Activated T-cell treated with anti-CD3 and anti-CD28 coated beads, Interleukin-2, amount 50 U/mL, for 4 hours (primary cell): ENCODE measurements around the gene FAM163B. TPM values are rescaled to one million over a fixed set of nuclear protein-coding genes. Genes with fewer than 3 reads are reported as not detected.

Experiments
- ATAC-seq, 2 donors: fragments of 200-7000 bp; cut with Tn5 transposase; one replicate each; pipeline ENCODE4 v1.10.0; 2021
- DNase-seq: peaks from one replicate; pipeline ENCODE4 v3.0.0-alpha.2; 2020
- H3K27me3 Mint-ChIP-seq: one replicate; pipeline ENCODE4 v1.8.0; 2021; ENCODE audit warnings: low read depth, mixed read lengths
- H3K36me3 Mint-ChIP-seq: one replicate; pipeline ENCODE4 v1.8.0; 2022; ENCODE audit warnings: mixed read lengths; ENCODE audit not compliant: insufficient read depth
- H3K4me1 Mint-ChIP-seq: one replicate; pipeline ENCODE4 v1.8.0; 2021; ENCODE audit warnings: low read depth, mixed read lengths
- H3K4me3 Mint-ChIP-seq: one replicate; pipeline ENCODE4 v1.8.0; 2021; ENCODE audit warnings: mild to moderate bottlenecking, moderate library complexity, mixed read lengths
- H3K9me3 Mint-ChIP-seq: one replicate; pipeline ENCODE4 v1.8.0; 2021; ENCODE audit warnings: mixed read lengths
- total RNA-seq, 3 donors: library from RNA; stranded (reverse); gene quantifications; one replicate each; pipeline ENCODE4 v1.2.1, GENCODE V29; 2021

Gene FAM163B
- total RNA-seq, 3 donors from 2014 or later = not detected

- ATAC-seq = no peak
- H3K27me3 Mint-ChIP-seq = peaks cover 6% of the 10 kb centered on the region
These were observed 17.9 kb downstream of the FAM163B start for GRCh38 chr9:133591116-133591910.

GRCh38 chr9:133590231-133590855, 18.8 kb downstream of the FAM163B start:
- no peak for ATAC-seq
- no peaks in the 10 kb centered on the region for H3K9me3 Mint-ChIP-seq

More at GRCh38 chr9:133591116-133591910, 17.9 kb downstream of the FAM163B start:
- no peaks in the 10 kb centered on the region for H3K36me3 Mint-ChIP-seq
- H3K4me1 Mint-ChIP-seq = no peaks in the 10 kb centered on the region
- DNase-seq = no peak
- no peak overlapping the region for H3K4me3 Mint-ChIP-seq
- no peaks in the 10 kb centered on the region for H3K9me3 Mint-ChIP-seq

GRCh38 chr9:133589454-133590227, 19.5 kb downstream of the FAM163B start:
- Mint-ChIP-seq H3K4me1 (peaks cover 6% of the 10 kb centered on the region), H3K4me3 (no peak overlapping the region), H3K27me3 (peaks cover 18% of the 10 kb centered on the region), H3K36me3 (no peaks in the 10 kb centered on the region), H3K9me3 (no peaks in the 10 kb centered on the region)
- DNase-seq (peak; percentile 50), ATAC-seq (no peak)

More at GRCh38 chr9:133590231-133590855, 18.8 kb downstream of the FAM163B start:
- no peak for DNase-seq
- no peak overlapping the region for H3K4me3 Mint-ChIP-seq
- peaks cover 3% of the 10 kb centered on the region for H3K4me1 Mint-ChIP-seq
- no peaks in the 10 kb centered on the region for H3K36me3 Mint-ChIP-seq
- H3K27me3 Mint-ChIP-seq = peaks cover 12% of the 10 kb centered on the region

DNA sequence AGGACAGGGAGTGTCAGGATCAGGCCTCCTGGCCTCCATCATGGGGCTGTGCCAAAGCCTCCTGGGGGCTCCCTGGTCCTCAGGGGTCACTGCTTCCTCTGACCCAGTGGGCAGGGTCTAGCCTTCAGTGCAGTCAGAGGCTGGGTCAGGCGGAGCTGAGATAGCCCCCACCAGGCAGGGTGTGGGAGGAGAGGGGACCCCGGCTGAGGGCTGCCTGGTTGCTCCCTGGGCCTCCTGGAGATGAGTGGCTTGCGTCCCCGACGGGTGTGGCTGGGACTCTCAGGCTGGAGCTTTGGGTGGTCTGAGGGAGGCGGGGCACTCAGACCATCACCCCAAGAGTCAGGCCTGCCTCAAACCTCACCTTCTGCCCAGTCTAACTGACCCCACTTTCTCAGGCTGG, 21.7 kb downstream of the FAM163B start:
- no peaks in the 10 kb centered on the region for H3K9me3 Mint-ChIP-seq
- H3K4me3 Mint-ChIP-seq = no peak overlapping the region
- ATAC-seq (no peak), DNase-seq (no peak)
- H3K36me3 Mint-ChIP-seq = no peaks in the 10 kb centered on the region
- peaks cover 24% of the 10 kb centered on the region for H3K27me3 Mint-ChIP-seq
- peaks cover 9% of the 10 kb centered on the region for H3K4me1 Mint-ChIP-seq

- ATAC-seq = no peak
- DNase-seq = no peak
- H3K9me3 Mint-ChIP-seq = no peaks in the 10 kb centered on the region
- no peaks in the 10 kb centered on the region for H3K36me3 Mint-ChIP-seq
- peaks cover 9% of the 10 kb centered on the region for H3K4me1 Mint-ChIP-seq
- H3K27me3 Mint-ChIP-seq = peaks cover 29% of the 10 kb centered on the region
- H3K4me3 Mint-ChIP-seq = no peak overlapping the region
These were observed 22.1 kb downstream of the FAM163B start for GRCh38 chr9:133587051-133587450.

DNA sequence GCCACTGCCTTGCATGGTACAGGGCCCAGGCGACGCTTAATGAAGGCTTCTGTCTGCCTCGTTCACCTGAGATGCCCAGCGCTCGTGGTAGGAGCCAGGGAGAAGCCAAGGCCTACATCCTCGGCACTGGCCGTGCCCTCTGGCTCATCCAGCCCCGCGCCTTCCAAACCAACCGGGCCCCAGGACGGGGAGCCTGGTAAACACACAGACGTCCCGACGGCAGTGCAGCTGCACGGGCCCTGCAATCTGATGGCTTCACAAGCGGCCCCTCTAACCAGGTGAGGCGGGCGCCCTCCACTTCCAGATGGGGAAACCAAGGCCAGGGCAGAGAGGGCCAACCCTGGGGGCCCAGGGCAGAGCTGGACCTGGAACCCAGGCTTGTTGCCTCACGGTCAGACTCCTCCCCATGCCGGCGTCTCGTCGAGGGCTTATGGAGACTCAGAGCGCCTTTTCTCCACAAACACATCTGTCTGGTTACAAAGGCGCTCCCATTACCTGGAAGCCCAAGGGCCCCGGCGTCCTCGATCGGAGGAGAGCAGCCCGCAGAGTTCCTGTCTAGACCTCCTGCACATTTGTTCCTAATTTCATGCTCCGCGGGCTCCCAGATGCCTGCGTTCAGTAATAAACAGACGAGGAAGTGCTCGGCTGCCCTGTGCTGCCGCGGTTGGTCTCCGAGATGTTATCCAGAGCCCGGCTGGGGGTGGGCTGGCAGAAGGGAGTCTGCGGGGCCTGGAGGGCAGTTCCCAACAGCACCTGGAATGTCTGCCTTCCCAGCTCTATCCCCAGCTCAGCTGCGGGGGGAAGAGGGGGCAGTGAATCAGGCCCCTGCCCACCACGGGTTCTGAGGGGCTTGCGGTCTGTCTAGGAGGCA, 23.5 kb downstream of the FAM163B start:
- no peaks in the 10 kb centered on the region for H3K9me3 Mint-ChIP-seq
- H3K4me1 Mint-ChIP-seq = peaks cover 9% of the 10 kb centered on the region
- DNase-seq (no peak), ATAC-seq (no peak)
- no peak overlapping the region for H3K4me3 Mint-ChIP-seq
- no peaks in the 10 kb centered on the region for H3K36me3 Mint-ChIP-seq
- H3K27me3 Mint-ChIP-seq = peaks cover 39% of the 10 kb centered on the region

DNA sequence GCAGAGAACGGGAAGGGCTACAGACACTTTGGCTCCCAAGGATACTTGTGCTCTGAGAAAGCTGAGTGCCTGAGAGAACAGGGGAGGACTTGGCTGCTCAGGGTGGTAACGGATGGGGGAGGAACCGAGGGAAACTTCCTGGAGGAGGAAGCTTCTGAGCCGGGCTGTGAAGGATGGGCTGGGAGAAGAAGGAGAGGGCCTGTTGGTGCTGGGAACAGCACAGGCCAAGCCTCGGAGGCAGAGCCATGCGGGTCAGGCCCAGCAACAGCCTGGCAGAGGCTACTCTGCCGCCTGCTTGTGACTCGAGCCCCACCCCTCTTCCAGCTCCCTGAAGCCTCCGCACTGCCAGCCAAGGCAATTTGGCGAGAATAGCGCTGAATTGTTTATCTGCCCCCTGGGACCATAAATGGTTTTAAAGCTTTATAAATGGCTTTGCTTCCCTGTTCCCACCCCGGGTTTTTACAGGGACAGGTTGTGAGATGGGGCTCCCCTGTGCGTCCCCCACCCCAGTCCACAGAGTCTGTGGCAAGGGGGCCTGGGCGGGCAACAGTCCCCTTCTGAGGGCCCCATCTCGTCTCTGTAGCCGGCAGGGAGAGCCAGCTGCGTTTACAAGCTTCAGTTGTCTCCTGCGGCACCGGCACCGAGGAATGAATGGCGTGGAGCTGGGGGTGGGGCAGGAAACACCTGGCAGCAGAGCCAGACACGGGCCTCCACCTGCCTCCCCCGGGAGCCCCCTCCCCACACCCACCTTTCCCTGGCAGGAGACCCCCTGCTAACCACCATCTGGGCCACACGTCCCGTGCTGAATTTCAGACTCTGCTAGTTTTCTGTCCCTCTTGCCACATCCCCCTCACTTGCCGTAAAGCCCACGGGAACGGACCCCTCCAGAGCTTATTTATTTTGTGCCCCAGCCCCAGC, 24.4 kb downstream of the FAM163B start:
- DNase-seq = no peak
- Mint-ChIP-seq H3K27me3 (peaks cover 45% of the 10 kb centered on the region), H3K36me3 (no peaks in the 10 kb centered on the region), H3K4me3 (no peak overlapping the region), H3K9me3 (no peaks in the 10 kb centered on the region), H3K4me1 (peaks cover 9% of the 10 kb centered on the region)
- ATAC-seq = no peak

- no peak for DNase-seq
- no peaks in the 10 kb centered on the region for H3K9me3 Mint-ChIP-seq
- peaks cover 49% of the 10 kb centered on the region for H3K27me3 Mint-ChIP-seq
- peaks cover 11% of the 10 kb centered on the region for H3K4me1 Mint-ChIP-seq
- H3K36me3 Mint-ChIP-seq = no peaks in the 10 kb centered on the region
- no peak for ATAC-seq
- H3K4me3 Mint-ChIP-seq = no peak overlapping the region
These were observed 25.0 kb downstream of the FAM163B start for GRCh38 chr9:133584167-133584558.

- no peak overlapping the region for H3K4me3 Mint-ChIP-seq
- DNase-seq = no peak
- no peaks in the 10 kb centered on the region for H3K36me3 Mint-ChIP-seq
- H3K9me3 Mint-ChIP-seq = no peaks in the 10 kb centered on the region
- peaks cover 11% of the 10 kb centered on the region for H3K4me1 Mint-ChIP-seq
- ATAC-seq = no peak
- H3K27me3 Mint-ChIP-seq = peaks cover 49% of the 10 kb centered on the region
These were observed 25.6 kb downstream of the FAM163B start for GRCh38 chr9:133583586-133583985.

DNA sequence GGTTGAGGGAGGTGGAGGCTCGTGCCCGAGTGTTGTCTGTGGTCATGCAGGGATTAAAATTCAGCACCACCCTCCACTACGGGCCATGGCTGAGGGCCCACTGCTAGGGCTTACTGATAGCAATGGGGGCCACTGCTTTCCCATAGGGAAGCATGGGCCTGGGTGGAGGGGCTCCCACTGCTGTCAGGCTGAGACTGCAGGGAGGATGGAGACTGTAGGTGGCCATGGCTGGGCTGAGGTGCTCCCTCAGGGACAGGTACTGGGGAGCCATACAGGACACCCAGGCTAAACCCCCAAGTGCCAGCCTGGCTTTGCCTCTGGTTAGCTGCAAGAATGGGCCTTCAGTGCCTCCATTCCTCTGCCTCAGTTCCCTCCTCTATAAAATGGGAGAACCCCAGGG, 26.1 kb downstream of the FAM163B start:
- peaks cover 53% of the 10 kb centered on the region for H3K27me3 Mint-ChIP-seq
- H3K36me3 Mint-ChIP-seq = no peaks in the 10 kb centered on the region
- no peak for ATAC-seq
- H3K4me3 Mint-ChIP-seq = no peak overlapping the region
- no peaks in the 10 kb centered on the region for H3K9me3 Mint-ChIP-seq
- no peak for DNase-seq
- H3K4me1 Mint-ChIP-seq = peaks cover 11% of the 10 kb centered on the region

- DNase-seq = no peak
- Mint-ChIP-seq H3K4me1 (peaks cover 11% of the 10 kb centered on the region), H3K9me3 (no peaks in the 10 kb centered on the region), H3K36me3 (no peaks in the 10 kb centered on the region), H3K27me3 (peaks cover 56% of the 10 kb centered on the region), H3K4me3 (no peak overlapping the region)
- ATAC-seq = no peak
These were observed 26.6 kb downstream of the FAM163B start for GRCh38 chr9:133582501-133583045.

DNA sequence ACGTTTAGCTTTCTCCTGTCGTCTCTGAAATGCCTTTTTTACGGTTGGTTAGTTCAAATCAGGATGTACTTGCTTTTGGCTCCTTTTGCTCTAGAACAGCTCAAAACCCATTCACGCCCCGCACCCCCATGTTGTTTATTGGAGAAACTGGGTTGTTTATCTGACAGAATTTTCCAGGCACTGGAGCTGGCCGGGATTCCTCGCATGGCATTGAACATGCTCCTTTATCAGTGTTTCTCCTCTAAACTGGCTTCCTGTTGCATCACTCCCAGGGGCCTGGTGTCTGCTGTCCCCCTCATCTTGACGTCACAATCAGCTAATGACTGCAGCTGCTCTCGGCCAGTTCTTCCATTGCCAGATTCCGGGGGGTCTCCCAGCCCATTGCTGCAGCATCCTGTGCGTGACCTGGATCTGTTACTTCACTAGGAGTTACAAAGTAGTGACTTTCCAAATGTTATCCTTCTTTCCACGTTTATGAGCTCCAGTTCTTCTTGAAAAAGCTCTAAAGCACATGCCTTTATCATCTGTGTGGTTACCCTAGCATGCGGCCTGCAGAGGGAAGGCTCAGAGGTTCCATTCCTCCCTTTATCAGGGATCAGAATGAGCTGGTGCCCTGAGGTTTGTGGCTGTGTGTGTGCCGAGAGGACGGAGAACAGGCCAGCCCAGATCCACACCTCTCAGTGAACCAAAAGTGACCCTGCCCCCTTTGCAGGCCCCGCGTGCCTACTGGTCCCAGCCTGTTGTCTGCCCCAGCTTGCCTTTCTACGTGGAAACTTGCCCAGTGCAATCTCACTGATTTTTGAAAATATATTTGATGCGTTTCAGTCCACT, 27.5 kb downstream of the FAM163B start:
- ATAC-seq (no peak), DNase-seq (no peak)
- H3K4me3 Mint-ChIP-seq = no peak overlapping the region
- H3K36me3 Mint-ChIP-seq = no peaks in the 10 kb centered on the region
- H3K27me3 Mint-ChIP-seq = peaks cover 60% of the 10 kb centered on the region
- peaks cover 13% of the 10 kb centered on the region for H3K4me1 Mint-ChIP-seq
- no peaks in the 10 kb centered on the region for H3K9me3 Mint-ChIP-seq
